Gastroesophageal sphincter (tissue), 3 donors: Measurements from ENCODE around the gene WDR59.
"Not testable (repeated sequence)": the region's sequence is repeated elsewhere in the genome, so short reads cannot be mapped to it uniquely, and the experiment has no call there.

Experiments used
- CTCF ChIP-seq, 4 experiments: fragments of 200-600 bp in 2 of 4; fragments of 450-650 bp in 2 of 4; sonication (generic) in 1 of 4; IDR thresholded peaks; one replicate each; pipeline ENCODE4 v1.5.1; 2017 to 2019; ENCODE audit warnings: antibody characterized with exemption in 4 of 4, mild to moderate bottlenecking in 2 of 4, moderate library complexity in 2 of 4
- EP300 ChIP-seq: sonication (generic); formaldehyde crosslinking; IDR thresholded peaks from one replicate; pipeline ENCODE4 v1.6.1; 2017; ENCODE audit warnings: antibody characterized with exemption, mild to moderate bottlenecking

- not testable (repeated sequence) for TF ChIP-seq CTCF (IDR thresholded peaks at IDR 0.05); EP300
Measured at GRCh38 chr16:75016451-75017081, 31.6 kb upstream of the WDR59 start.
